ENCODE results near the gene ZIM2. TPM values are rescaled to one million over a fixed set of nuclear protein-coding genes. Genes with fewer than 3 reads are reported as not detected.
"Not testable (repeated sequence)": the region's sequence is repeated elsewhere in the genome, so short reads cannot be mapped to it uniquely, and the experiment has no call there.

The ZIM2 gene
- polyA plus RNA-seq, 1 donor (not counting 4 experiments of a cell fraction or from before 2014, with no cell fraction given) = not detected

DNA sequence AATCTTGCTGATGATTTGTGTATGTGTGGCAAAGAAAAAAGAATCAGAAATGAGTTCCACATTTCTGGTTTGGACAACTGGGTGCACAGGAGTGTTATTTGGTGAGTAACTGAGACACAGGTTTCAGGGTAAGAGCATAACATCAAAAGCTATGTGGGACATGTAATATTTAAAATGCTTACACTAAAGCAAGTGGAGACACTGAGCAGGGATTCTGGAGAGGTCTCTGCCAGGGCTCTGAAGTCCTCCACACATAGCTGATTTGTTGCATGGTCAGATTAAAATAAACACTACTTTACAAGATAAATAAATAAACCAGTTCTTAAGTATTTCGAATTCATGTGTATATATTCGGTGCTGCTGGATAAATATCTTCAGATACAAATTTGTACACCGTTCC lies 16.3 kb upstream of the ZIM2 start:
- no peaks in the 10 kb centered on the region for H3K79me2 ChIP-seq (ENCODE audit: control insufficient read depth, insufficient read depth, low read length)
- no peaks in the 10 kb centered on the region for H3K36me3 ChIP-seq (ENCODE audit: control insufficient read depth in 2 of 2, extremely low read depth in 1 of 2, insufficient read depth in 2 of 2, low read length in 2 of 2)
- no peak overlapping the region for H2AFZ ChIP-seq (ENCODE audit: control insufficient read depth, low read length)
- H3K4me3 ChIP-seq (ENCODE audit: control insufficient read depth in 2 of 3, extremely low read depth in 1 of 3, insufficient read depth in 2 of 3, low read depth in 1 of 3, low read length in 3 of 3) = no peak overlapping the region
- FAIRE-seq = no peak
- H3K4me2 ChIP-seq (ENCODE audit: control insufficient read depth, extremely low read depth, insufficient read depth, low read depth, low read length) = no peak overlapping the region
- H4K20me1 ChIP-seq (ENCODE audit: control insufficient read depth, extremely low read depth, insufficient read depth, low read length) = no peaks in the 10 kb centered on the region
- DNase-seq (ENCODE audit: low read depth, low spot score) = no peak
- H3K4me1 ChIP-seq (ENCODE audit: control insufficient read depth, extremely low read depth, insufficient read depth, low read length) = no peaks in the 10 kb centered on the region
- no peak overlapping the region for H3K9ac ChIP-seq (ENCODE audit: control insufficient read depth, extremely low read depth, insufficient read depth, low read length)
- TF ChIP-seq EZH2 (IDR thresholded peaks at IDR 0.05; ENCODE audit: low read length) = no peak
- TF ChIP-seq, protein P1, sequence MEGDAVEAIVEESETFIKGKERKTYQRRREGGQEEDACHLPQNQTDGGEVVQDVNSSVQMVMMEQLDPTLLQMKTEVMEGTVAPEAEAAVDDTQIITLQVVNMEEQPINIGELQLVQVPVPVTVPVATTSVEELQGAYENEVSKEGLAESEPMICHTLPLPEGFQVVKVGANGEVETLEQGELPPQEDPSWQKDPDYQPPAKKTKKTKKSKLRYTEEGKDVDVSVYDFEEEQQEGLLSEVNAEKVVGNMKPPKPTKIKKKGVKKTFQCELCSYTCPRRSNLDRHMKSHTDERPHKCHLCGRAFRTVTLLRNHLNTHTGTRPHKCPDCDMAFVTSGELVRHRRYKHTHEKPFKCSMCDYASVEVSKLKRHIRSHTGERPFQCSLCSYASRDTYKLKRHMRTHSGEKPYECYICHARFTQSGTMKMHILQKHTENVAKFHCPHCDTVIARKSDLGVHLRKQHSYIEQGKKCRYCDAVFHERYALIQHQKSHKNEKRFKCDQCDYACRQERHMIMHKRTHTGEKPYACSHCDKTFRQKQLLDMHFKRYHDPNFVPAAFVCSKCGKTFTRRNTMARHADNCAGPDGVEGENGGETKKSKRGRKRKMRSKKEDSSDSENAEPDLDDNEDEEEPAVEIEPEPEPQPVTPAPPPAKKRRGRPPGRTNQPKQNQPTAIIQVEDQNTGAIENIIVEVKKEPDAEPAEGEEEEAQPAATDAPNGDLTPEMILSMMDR (optimal IDR thresholded peaks at IDR 0.05 in 1 of 3, IDR thresholded peaks at IDR 0.05 in 1 of 3, conservative IDR thresholded peaks at IDR 0.05 in 1 of 3; ENCODE audit: extremely low read depth in 1 of 3, insufficient read depth in 2 of 3, low read length in 3 of 3) = no peak
- H3K9me3 ChIP-seq (ENCODE audit: control insufficient read depth, low read depth, low read length) = peaks cover 1% of the 10 kb centered on the region
- H3K27ac ChIP-seq (ENCODE audit: control insufficient read depth, insufficient read depth, low read length) = no peak overlapping the region
- H3K9me1 ChIP-seq (ENCODE audit: control insufficient read depth, extremely low read depth, insufficient read depth, low read length) = no peaks in the 10 kb centered on the region
- dilution Hi-C loops (cut with MboI; ENCODE audit: extremely low pct_ligation_motif_present, low sequenced_read_pairs) = no loop called here
- H3K27me3 ChIP-seq (ENCODE audit: control insufficient read depth, extremely low read depth, insufficient read depth, low read length) = no peaks in the 10 kb centered on the region

DNA sequence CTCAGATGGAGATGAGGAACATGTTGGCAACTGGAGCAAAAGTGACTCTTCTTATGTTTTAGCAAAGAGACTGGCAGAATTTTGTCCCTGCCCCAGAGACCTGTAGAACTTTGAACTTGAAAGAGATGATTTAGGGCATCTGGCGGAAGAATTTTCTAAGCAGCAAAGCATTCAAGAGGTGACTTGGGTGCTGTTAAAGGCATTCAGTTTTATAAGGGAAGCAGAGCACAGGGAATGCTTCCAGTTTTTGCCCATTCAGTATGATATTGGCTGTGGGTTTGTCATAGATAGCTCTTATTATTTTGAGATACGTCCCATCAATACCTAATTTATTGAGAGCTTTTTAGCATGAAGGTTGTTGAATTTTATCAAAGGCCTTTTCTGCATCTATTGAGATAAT lies 11.8 kb upstream of the ZIM2 start:
- H3K4me2 ChIP-seq (ENCODE audit: control insufficient read depth, extremely low read depth, insufficient read depth, low read depth, low read length); H3K4me3 ChIP-seq (ENCODE audit: control insufficient read depth in 2 of 3, extremely low read depth in 1 of 3, insufficient read depth in 2 of 3, low read depth in 1 of 3, low read length in 3 of 3); H3K27ac ChIP-seq (ENCODE audit: control insufficient read depth, insufficient read depth, low read length); H3K9me1 ChIP-seq (ENCODE audit: control insufficient read depth, extremely low read depth, insufficient read depth, low read length); H3K9me3 ChIP-seq (ENCODE audit: control insufficient read depth, low read depth, low read length); DNase-seq (ENCODE audit: low read depth, low spot score); H3K9ac ChIP-seq (ENCODE audit: control insufficient read depth, extremely low read depth, insufficient read depth, low read length); H3K27me3 ChIP-seq (ENCODE audit: control insufficient read depth, extremely low read depth, insufficient read depth, low read length); dilution Hi-C loops (cut with MboI; ENCODE audit: extremely low pct_ligation_motif_present, low sequenced_read_pairs); H3K4me1 ChIP-seq (ENCODE audit: control insufficient read depth, extremely low read depth, insufficient read depth, low read length); H2AFZ ChIP-seq (ENCODE audit: control insufficient read depth, low read length); H3K36me3 ChIP-seq (ENCODE audit: control insufficient read depth in 2 of 2, extremely low read depth in 1 of 2, insufficient read depth in 2 of 2, low read length in 2 of 2); FAIRE-seq; H4K20me1 ChIP-seq (ENCODE audit: control insufficient read depth, extremely low read depth, insufficient read depth, low read length); H3K79me2 ChIP-seq (ENCODE audit: control insufficient read depth, insufficient read depth, low read length): not testable (repeated sequence)

DNA sequence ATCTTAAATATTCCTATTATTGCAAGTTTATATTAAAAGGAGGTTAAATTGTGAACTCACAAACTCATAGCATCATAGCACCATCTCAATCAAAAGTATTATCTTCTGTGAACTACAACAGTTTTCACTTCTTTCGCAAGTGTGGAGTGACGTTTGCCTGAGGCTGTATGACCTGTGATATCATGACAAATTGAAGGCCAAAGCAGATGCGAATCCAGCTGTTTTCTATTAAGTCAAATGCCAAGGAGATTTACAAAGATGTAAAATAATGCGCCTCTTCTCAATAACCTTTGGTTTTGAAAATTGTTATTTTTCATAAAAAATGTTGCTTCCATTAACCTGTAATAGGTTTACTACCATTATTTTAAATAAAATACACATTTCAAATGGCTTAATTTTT lies 7.6 kb upstream of the ZIM2 start:
- no peak for TF ChIP-seq EZH2 (IDR thresholded peaks at IDR 0.05; ENCODE audit: low read length)
- TF ChIP-seq, protein P1 (optimal IDR thresholded peaks at IDR 0.05 in 1 of 3, IDR thresholded peaks at IDR 0.05 in 1 of 3, conservative IDR thresholded peaks at IDR 0.05 in 1 of 3; ENCODE audit: extremely low read depth in 1 of 3, insufficient read depth in 2 of 3, low read length in 3 of 3) = no peak
- no peak overlapping the region for H3K27ac ChIP-seq (ENCODE audit: control insufficient read depth, insufficient read depth, low read length)
- no peak overlapping the region for H3K9ac ChIP-seq (ENCODE audit: control insufficient read depth, extremely low read depth, insufficient read depth, low read length)
- H3K9me3 ChIP-seq (ENCODE audit: control insufficient read depth, low read depth, low read length) = peaks cover 2% of the 10 kb centered on the region
- no peaks in the 10 kb centered on the region for H4K20me1 ChIP-seq (ENCODE audit: control insufficient read depth, extremely low read depth, insufficient read depth, low read length)
- no peak overlapping the region for H3K4me3 ChIP-seq (ENCODE audit: control insufficient read depth in 2 of 3, extremely low read depth in 1 of 3, insufficient read depth in 2 of 3, low read depth in 1 of 3, low read length in 3 of 3)
- no peaks in the 10 kb centered on the region for H3K4me1 ChIP-seq (ENCODE audit: control insufficient read depth, extremely low read depth, insufficient read depth, low read length)
- no peak for DNase-seq (ENCODE audit: low read depth, low spot score)
- no peak overlapping the region for H3K4me2 ChIP-seq (ENCODE audit: control insufficient read depth, extremely low read depth, insufficient read depth, low read depth, low read length)
- no peaks in the 10 kb centered on the region for H3K9me1 ChIP-seq (ENCODE audit: control insufficient read depth, extremely low read depth, insufficient read depth, low read length)
- no peaks in the 10 kb centered on the region for H3K36me3 ChIP-seq (ENCODE audit: control insufficient read depth in 2 of 2, extremely low read depth in 1 of 2, insufficient read depth in 2 of 2, low read length in 2 of 2)
- no peak for FAIRE-seq
- H2AFZ ChIP-seq (ENCODE audit: control insufficient read depth, low read length) = no peak overlapping the region
- H3K27me3 ChIP-seq (ENCODE audit: control insufficient read depth, extremely low read depth, insufficient read depth, low read length) = no peaks in the 10 kb centered on the region
- no peaks in the 10 kb centered on the region for H3K79me2 ChIP-seq (ENCODE audit: control insufficient read depth, insufficient read depth, low read length)
- dilution Hi-C loops (cut with MboI; ENCODE audit: extremely low pct_ligation_motif_present, low sequenced_read_pairs) = no loop called here
